Ecto neural progenitor cell (in vitro differentiated cells): ENCODE data around the gene OR2T11.
"Not testable (repeated sequence)": the region's sequence is repeated elsewhere in the genome, so short reads cannot be mapped to it uniquely, and the experiment has no call there.

Experiments used
- DNase-seq: peaks from one replicate; pipeline ENCODE4 v3.0.0-alpha.2; 2018; ENCODE audit warnings: low spot score

OR2T11 gene, protein sequence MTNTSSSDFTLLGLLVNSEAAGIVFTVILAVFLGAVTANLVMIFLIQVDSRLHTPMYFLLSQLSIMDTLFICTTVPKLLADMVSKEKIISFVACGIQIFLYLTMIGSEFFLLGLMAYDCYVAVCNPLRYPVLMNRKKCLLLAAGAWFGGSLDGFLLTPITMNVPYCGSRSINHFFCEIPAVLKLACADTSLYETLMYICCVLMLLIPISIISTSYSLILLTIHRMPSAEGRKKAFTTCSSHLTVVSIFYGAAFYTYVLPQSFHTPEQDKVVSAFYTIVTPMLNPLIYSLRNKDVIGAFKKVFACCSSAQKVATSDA

DNA sequence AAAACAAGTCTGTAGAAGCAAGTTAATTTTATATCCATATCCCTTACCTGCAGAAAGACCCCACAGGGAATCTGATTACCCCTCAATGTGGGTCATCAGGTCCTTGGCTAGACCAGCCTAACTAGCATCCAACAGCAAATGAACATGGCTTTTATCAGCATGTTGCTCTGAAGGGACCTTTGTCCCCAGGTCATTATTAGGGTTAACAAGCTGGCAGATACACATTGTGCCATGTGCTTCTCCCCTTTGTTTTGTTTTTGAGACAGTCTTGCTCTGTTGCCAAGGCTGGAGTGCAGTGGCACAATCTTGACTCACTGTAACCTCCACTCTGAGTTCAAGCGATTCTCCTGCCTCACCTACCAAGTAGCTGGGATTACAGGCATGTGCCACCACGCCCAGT is at the start of gene OR2T11:
TSS of gene OR2T11 (minus strand) at position 101 of the 400 bp plus-strand sequence. CDS start 7,963 bp downstream, outside the sequence.
- not testable (repeated sequence) for DNase-seq

GRCh38 chr1:248681651-248682050 is 46.8 kb upstream of the OR2T11 start:
- no peak for DNase-seq

GRCh38 chr1:248670003-248670402 is 35.1 kb upstream of the OR2T11 start:
- DNase-seq, result no peak

GRCh38 chr1:248663453-248664328 is 28.8 kb upstream of the OR2T11 start:
- DNase-seq, result not testable (repeated sequence)

- DNase-seq, result not testable (repeated sequence)
Observed at GRCh38 chr1:248656797-248657196, 21.9 kb upstream of the OR2T11 start.

- not testable (repeated sequence) for DNase-seq
Observed at GRCh38 chr1:248655354-248655753, 20.5 kb upstream of the OR2T11 start, which contains the start of gene OR2T27. OR2T27 (minus strand) TSS chr1:248655528; CDS start chr1:248650884, 4,644 bp downstream.

DNA sequence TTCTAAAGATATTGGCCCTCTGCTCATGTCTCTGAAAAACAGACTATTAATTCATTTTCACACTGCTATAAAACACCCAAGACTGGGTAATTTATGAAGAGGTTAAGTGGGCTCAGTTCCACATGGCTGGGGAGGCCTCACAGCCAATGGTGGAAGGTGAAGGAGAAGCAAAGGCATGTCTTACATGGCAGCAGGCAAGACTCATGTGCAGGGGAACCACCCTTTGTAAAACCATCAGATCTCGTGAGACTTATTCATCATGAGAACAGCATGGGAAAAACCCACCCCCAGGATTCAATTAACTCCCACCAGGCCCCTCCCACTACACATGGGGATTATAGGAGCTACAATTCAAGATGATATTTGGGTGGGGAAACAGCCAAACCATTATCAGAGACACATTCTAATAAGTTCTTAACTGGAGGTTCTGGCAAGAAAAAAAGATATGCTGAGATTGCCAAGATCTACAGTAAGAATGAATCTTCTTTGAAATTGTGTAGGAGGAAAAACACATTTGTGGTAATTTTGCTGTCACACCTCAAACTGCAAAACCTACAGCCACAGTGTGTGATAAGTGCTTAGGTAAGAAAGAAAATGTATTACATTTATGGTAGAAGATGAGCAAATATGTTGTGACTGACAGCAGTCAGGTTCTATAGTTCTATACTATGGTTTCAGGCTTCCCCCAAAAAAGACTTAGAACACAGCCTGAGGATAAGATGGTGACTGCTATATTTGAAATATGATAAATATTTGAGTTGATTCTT is 14.1 kb upstream of the OR2T11 start:
- DNase-seq, result not testable (repeated sequence)

GRCh38 chr1:248645178-248645577 is 10.3 kb upstream of the OR2T11 start, which contains the start of gene OR2T35:
OR2T35 (minus strand) TSS chr1:248645278; CDS start chr1:248639258, 6,020 bp downstream.
- DNase-seq, result not testable (repeated sequence)

DNA sequence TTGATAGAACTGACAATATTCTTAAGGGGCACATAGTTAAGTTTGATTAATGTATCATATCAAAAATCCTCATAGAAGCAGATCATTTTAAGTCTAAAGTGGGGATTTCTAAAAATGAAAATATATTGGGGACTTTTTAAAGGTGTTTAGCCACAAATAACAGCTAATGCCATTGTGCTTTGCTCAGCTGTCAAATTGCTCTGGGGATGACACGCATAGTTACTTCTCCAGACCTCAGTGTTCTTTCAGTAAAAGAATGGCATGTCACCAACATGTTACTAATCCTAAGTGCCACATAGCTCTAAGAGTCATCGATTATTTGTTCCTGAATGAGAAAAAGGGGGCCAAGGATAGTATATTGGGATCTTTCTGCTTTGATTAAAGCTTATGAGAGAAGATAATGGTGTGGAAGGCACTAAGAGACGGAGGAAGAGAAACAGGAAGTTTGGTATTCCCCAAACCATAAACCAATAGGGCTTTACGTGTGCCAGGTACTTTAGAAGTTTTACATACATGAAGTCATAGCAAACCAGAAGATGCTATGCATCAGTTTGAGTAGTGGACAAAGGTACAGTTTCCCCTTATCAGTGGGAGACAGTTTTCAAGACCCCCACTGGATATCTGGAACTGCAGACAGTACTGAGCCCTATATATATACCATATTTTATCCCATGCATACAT is 8.2 kb upstream of the OR2T11 start:
- not testable (repeated sequence) for DNase-seq

GRCh38 chr1:248641583-248641982 is 6.7 kb upstream of the OR2T11 start:
- not testable (repeated sequence) for DNase-seq

- DNase-seq, result not testable (repeated sequence)
Observed at GRCh38 chr1:248640906-248641305, 6.0 kb upstream of the OR2T11 start.

DNA sequence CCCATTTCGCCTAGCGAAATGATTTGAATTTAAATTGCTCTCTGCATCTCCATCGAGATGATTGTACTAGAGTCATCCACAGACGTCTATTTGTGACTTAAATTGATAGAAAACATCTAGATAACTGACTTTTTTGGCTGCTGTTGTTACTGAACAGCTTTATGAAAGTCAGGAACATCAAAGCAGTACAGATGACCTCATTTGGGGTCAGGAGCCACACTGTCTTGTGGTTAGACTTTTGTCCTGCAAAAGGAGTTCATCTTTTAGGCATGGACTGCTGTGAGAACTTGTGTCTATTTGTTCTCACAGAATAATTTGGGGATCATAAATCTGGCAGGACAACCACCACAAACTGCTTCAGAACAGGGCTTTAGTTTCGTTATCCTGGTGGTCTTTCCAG is 4.8 kb upstream of the OR2T11 start:
- DNase-seq, result not testable (repeated sequence)

DNA sequence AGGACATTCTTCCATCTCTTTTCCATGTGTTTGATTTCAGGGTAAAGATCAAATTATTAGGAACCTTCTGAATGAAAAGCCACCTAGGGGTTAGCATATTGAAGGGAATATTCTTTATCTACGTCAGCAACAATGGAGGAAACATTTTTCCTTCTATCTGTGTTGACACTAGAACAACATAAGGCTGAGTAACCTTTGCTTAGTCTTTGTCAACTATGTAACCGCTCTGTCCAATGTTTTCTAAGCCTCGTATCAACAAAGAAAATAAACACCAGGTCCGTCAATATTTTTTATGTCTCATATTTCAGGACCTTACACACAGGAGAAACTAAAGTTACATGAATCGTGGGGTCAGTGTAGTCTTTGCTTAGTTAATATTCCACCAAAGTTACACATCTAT is 1.7 kb upstream of the OR2T11 start:
- not testable (repeated sequence) for DNase-seq

DNA sequence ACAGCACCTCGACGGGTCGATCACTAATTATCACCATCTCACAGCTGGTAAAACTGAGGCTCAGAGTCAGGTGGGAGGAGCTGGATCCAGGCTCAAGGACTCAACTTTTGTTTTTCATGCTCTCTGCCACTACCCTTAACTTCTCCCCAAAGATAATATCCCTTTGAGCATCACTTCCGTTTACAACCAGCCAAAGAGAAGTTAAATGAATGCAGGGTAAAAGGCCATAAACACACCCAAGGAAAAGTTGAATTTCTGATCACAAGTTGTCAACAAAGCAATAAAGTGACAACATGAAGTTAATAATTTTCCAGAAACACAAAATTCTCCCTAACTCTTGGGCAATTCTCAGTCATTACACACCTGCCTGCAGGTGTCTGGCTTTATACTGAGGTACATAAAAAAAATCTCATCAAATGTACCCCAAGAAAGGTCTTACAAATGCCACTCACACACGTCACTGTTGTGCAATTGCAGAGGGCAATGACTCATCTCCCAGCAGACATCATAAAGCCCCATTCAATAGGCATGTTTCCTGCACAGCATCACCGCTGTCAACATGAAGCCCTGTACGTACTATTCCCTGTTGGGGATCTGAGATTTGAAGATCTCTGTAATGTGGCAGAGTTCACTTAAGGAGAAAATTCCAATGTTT is 3.4 kb downstream of the OR2T11 start:
- no peak for DNase-seq

GRCh38 chr1:248630551-248630950 is 4.3 kb downstream of the OR2T11 start:
- DNase-seq, result no peak

DNA sequence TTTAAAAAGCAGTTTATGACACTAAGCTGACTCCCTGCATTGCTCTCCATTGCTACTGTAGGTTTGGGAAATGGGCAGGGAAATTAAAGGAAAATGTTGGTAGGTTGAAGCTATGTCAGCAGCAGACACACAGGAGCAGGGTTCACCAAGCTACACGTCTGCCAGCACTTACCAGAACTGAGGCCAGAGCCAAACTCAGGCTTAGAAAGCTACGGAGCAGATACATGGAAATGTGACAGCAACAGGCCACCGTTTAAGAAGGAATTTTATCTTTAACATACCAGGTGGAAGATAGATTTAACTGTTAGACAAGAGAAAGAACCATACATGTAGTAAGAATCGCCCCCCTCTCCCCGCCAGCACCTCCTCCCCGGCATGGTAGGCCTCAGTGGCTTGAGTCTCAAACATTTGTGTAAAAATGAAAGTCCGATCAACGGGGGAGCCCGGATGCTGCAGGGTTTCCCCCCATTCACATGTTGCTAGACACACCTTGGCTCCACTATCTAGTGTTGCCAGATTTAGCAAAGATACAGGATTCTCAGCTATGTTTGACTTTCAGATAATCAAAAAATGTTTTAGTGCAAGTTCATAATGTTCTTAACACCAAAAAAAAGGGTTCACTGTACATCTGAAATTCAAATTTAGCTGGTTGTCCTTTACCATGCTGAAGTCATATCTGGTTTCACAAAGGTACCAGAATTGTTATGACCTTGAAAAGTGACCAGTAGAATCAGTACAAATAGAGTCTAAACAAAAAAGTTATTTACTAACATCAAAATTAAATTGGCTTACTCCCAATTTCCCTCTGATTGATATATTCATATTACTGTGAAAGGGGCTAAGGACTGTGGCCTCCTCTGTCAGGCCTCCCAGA is 6.7 kb downstream of the OR2T11 start:
- no peak for DNase-seq

- no peak for DNase-seq
Observed at GRCh38 chr1:248625971-248626370, 8.9 kb downstream of the OR2T11 start.

DNA sequence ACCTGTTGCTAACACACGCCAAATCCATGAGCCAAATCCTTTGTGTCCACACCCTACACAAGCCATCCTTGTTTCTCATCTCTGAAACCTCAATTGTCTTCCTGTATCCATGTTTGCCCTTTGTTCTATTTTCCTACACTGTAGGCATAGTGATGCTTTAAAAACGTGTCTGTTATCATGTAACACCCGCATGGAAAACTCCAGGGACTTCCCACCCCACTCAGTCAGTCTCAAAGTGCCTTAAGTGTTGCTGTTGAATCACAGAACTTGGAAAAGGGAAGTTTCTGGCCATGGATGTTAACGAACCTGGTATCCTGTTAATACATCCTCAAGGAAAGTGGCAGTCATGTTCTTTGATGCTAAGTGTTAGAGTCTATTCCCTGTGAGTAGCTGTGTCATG is 9.7 kb downstream of the OR2T11 start:
- no peak for DNase-seq

DNA sequence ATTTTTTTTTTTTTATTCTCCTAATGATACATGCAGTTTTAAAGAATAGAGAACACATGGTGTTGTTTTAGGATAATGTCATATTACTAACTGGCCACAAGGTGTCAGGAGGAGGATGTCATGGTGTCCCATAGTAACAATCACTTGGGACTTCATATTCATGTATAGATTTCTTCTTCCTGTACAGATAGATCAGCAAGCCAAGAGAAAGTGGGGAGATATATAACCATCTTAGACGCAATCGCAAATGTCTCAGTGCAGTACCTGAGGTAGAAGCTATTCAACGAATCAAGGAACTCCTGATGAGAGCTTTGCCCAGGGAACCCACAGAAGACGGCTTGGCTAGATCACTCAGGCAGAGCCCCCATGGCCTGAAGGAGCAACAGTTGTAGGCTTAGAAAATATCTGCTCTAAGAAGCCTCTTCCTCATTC is 12.3 kb downstream of the OR2T11 start:
- DNase-seq, result no peak

DNA sequence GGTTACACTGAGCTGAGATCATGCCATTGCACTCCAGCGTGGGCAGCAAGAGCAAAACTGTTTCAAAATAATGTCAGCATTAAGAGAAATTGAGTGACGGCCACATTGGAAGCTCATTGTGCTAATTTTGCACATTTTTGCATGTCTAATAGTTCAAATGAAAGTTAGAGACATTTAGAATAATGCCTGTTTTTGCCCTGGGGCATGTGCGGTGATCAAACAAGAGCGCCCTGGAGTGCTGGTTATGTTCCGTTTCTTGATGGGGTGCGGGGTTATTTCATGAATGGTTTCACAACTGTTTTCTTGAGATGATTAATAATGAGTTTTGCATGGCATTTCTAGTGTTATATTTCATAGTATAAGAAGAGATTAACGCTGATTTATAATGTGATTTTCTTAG is 13.1 kb downstream of the OR2T11 start:
- no peak for DNase-seq
